ENCODE results near the gene PSMG1. TPM values are rescaled to one million over a fixed set of nuclear protein-coding genes. Genes with fewer than 3 reads are reported as not detected.
"Not testable (repeated sequence)": the region's sequence is repeated elsewhere in the genome, so short reads cannot be mapped to it uniquely, and the experiment has no call there.

The PSMG1 gene
- total RNA-seq, 1 donor from 2014 or later, result 61.9 TPM

DNA sequence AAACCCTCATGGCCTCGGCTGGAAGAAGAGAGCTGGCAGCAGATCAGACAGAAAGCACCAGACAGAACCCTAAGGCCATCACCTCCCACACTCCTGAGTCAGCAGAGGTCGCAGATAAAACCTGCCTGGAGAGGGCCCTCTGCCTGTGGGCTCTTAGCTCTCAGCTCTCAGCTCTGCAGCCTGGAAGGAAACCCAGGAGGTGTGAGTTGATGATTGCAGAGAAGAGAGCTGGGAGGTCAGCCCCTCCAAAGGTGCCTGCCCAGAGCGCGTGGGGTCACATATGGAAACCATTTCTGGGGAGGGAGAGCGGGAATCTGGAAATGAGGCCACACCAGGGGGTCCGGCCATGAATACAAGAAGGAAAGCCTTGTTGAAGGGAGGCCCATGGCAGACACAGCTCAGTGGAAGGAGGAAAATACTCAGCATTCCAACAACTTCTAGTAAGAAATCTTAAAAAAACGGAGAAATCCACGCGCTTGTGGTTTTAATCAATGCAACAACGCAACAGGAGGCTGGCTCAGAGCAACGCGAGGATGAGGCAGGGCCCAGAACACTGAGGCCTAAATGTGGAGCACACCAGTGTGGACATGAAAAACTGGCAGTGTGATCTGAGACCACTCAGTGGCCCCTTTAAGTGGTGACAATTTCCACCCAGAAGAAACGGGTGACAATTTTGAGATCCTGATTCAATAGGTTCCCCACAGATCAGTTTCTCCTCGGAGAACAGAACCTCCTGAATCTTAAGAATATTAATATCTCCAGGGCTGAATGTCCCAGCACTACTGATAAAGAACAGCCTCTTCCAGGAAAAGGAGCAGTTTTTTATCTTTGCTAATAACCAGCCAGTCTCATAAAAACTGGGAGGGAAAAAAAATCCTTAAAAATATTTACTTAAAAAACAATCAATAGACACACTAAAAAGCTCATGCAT lies 45.7 kb downstream of the PSMG1 start:
- Histone ChIP-seq H3K9me3 (ENCODE audit: insufficient read depth, low read depth, low read length) (no peaks in the 10 kb centered on the region), H3K27ac (ENCODE audit: low read depth, low read length) (no peak overlapping the region), H3K27me3 (ENCODE audit: insufficient read depth, low read length) (no peaks in the 10 kb centered on the region), H3K4me2 (ENCODE audit: low read length) (no peak overlapping the region), H3K79me2 (ENCODE audit: insufficient read depth, low read length) (no peaks in the 10 kb centered on the region), H4K20me1 (ENCODE audit: insufficient read depth, low read length) (no peaks in the 10 kb centered on the region), H3K36me3 (ENCODE audit: insufficient read depth, low read length) (no peaks in the 10 kb centered on the region), H2AFZ (ENCODE audit: low read depth, low read length) (no peak overlapping the region), H3K4me1 (ENCODE audit: insufficient read depth, low read length) (peaks cover 10% of the 10 kb centered on the region), H3K9ac (ENCODE audit: low read length) (no peak overlapping the region), H3K4me3 (ENCODE audit: insufficient read depth, low read depth, low read length) (no peak overlapping the region)
- Mint-ChIP-seq H3K4me3 (ENCODE audit: unreplicated experiment) (peak overlapping the region; percentile 47), H3K27ac (ENCODE audit: unreplicated experiment) (peak overlapping the region; percentile 88), H3K36me3 (ENCODE audit: low read depth, unreplicated experiment) (no peaks in the 10 kb centered on the region), H3K27me3 (ENCODE audit: low read depth, unreplicated experiment) (peaks cover 4% of the 10 kb centered on the region), H3K4me1 (ENCODE audit: low read depth, unreplicated experiment) (peaks cover 15% of the 10 kb centered on the region), H3K9me3 (ENCODE audit: unreplicated experiment) (no peaks in the 10 kb centered on the region)
- DNase-seq (ENCODE audit: low read depth), result peak; percentile 46
- no peak for FAIRE-seq
- TF ChIP-seq, protein P1, sequence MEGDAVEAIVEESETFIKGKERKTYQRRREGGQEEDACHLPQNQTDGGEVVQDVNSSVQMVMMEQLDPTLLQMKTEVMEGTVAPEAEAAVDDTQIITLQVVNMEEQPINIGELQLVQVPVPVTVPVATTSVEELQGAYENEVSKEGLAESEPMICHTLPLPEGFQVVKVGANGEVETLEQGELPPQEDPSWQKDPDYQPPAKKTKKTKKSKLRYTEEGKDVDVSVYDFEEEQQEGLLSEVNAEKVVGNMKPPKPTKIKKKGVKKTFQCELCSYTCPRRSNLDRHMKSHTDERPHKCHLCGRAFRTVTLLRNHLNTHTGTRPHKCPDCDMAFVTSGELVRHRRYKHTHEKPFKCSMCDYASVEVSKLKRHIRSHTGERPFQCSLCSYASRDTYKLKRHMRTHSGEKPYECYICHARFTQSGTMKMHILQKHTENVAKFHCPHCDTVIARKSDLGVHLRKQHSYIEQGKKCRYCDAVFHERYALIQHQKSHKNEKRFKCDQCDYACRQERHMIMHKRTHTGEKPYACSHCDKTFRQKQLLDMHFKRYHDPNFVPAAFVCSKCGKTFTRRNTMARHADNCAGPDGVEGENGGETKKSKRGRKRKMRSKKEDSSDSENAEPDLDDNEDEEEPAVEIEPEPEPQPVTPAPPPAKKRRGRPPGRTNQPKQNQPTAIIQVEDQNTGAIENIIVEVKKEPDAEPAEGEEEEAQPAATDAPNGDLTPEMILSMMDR (IDR thresholded peaks at IDR 0.05; ENCODE audit: insufficient read depth, low read depth, low read length), result no peak
- no peak for TF ChIP-seq EZH2 (IDR thresholded peaks at IDR 0.05; ENCODE audit: insufficient read depth, low read length)

DNA sequence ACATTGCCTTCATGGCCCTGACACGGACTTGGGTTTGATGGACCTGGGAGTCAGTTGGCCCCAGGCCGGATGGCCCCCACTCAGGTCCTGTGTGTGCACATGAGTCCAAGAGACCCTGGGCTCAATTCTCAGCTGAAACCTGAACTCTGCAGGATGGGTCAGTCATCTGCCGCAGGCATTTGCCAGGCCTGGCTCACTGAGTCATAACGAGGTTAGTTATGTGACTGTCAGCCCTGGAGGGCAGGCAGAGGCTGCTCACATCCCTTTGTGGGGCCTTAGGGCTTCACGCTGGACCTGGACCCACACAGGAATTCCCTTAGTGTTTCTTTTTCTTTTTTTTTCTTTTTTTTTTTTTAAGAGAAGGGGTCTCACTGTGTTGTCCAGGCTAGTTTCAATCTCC lies 46.5 kb downstream of the PSMG1 start:
- TF ChIP-seq EZH2 (IDR thresholded peaks at IDR 0.05; ENCODE audit: insufficient read depth, low read length), result no peak
- TF ChIP-seq, protein P1 (IDR thresholded peaks at IDR 0.05; ENCODE audit: insufficient read depth, low read depth, low read length), result no peak
- Mint-ChIP-seq H3K9me3 (ENCODE audit: unreplicated experiment) (no peaks in the 10 kb centered on the region), H3K27ac (ENCODE audit: unreplicated experiment) (peak overlapping the region; percentile 88), H3K27me3 (ENCODE audit: low read depth, unreplicated experiment) (peaks cover 4% of the 10 kb centered on the region), H3K4me1 (ENCODE audit: low read depth, unreplicated experiment) (peaks cover 15% of the 10 kb centered on the region), H3K4me3 (ENCODE audit: unreplicated experiment) (no peak overlapping the region), H3K36me3 (ENCODE audit: low read depth, unreplicated experiment) (no peaks in the 10 kb centered on the region)
- H3K4me2 ChIP-seq (ENCODE audit: low read length), result no peak overlapping the region
- H3K27me3 ChIP-seq (ENCODE audit: insufficient read depth, low read length), result no peaks in the 10 kb centered on the region
- no peaks in the 10 kb centered on the region for H3K36me3 ChIP-seq (ENCODE audit: insufficient read depth, low read length)
- H4K20me1 ChIP-seq (ENCODE audit: insufficient read depth, low read length), result no peaks in the 10 kb centered on the region
- FAIRE-seq (no peak), DNase-seq (ENCODE audit: low read depth) (peak; percentile 42)
- H3K79me2 ChIP-seq (ENCODE audit: insufficient read depth, low read length), result no peaks in the 10 kb centered on the region
- H3K27ac ChIP-seq (ENCODE audit: low read depth, low read length), result no peak overlapping the region
- no peak overlapping the region for H3K4me3 ChIP-seq (ENCODE audit: insufficient read depth, low read depth, low read length)
- no peak overlapping the region for H2AFZ ChIP-seq (ENCODE audit: low read depth, low read length)
- no peak overlapping the region for H3K9ac ChIP-seq (ENCODE audit: low read length)
- peaks cover 10% of the 10 kb centered on the region for H3K4me1 ChIP-seq (ENCODE audit: insufficient read depth, low read length)
- no peaks in the 10 kb centered on the region for H3K9me3 ChIP-seq (ENCODE audit: insufficient read depth, low read depth, low read length)

DNA sequence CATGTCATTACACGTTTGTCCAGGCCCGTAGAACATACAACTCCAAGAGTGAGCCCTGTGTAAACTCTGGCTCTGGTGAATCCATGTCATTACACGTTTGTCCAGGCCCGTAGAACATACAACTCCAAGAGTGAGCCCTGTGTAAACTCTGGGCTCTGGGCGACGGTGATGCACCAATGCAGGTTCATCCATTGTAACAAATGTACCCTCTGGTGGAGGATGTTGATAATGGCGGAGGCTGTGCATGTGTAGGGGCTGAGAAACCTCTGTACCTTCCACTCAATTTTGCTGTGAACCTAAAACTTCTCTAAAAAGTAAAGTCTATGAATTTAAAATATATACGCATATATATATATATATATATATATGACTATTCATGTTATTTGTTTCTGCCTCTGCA lies 47.1 kb downstream of the PSMG1 start:
- H3K27me3 Mint-ChIP-seq (ENCODE audit: low read depth, unreplicated experiment); H3K27ac Mint-ChIP-seq (ENCODE audit: unreplicated experiment); H3K9ac ChIP-seq (ENCODE audit: low read length); H3K79me2 ChIP-seq (ENCODE audit: insufficient read depth, low read length); H3K36me3 ChIP-seq (ENCODE audit: insufficient read depth, low read length); H3K4me3 Mint-ChIP-seq (ENCODE audit: unreplicated experiment); H3K4me2 ChIP-seq (ENCODE audit: low read length); H4K20me1 ChIP-seq (ENCODE audit: insufficient read depth, low read length); H3K4me3 ChIP-seq (ENCODE audit: insufficient read depth, low read depth, low read length); H2AFZ ChIP-seq (ENCODE audit: low read depth, low read length); H3K9me3 Mint-ChIP-seq (ENCODE audit: unreplicated experiment); FAIRE-seq; H3K36me3 Mint-ChIP-seq (ENCODE audit: low read depth, unreplicated experiment); H3K27me3 ChIP-seq (ENCODE audit: insufficient read depth, low read length); H3K27ac ChIP-seq (ENCODE audit: low read depth, low read length); DNase-seq (ENCODE audit: low read depth); H3K9me3 ChIP-seq (ENCODE audit: insufficient read depth, low read depth, low read length): not testable (repeated sequence)
- H3K4me1 Mint-ChIP-seq (ENCODE audit: low read depth, unreplicated experiment), result peaks cover 12% of the 10 kb centered on the region
- peaks cover 10% of the 10 kb centered on the region for H3K4me1 ChIP-seq (ENCODE audit: insufficient read depth, low read length)

Measured in astrocyte (in vitro differentiated cells and primary cell).